NCI-H1417 (cell line): ENCODE measurements around the gene ARHGAP29.

Source experiments
- DNase-seq, 3 experiments: peaks; one replicate each; lab custom pipeline; 2025; lab: John Stamatoyannopoulos, UW

ARHGAP29 gene

DNA sequence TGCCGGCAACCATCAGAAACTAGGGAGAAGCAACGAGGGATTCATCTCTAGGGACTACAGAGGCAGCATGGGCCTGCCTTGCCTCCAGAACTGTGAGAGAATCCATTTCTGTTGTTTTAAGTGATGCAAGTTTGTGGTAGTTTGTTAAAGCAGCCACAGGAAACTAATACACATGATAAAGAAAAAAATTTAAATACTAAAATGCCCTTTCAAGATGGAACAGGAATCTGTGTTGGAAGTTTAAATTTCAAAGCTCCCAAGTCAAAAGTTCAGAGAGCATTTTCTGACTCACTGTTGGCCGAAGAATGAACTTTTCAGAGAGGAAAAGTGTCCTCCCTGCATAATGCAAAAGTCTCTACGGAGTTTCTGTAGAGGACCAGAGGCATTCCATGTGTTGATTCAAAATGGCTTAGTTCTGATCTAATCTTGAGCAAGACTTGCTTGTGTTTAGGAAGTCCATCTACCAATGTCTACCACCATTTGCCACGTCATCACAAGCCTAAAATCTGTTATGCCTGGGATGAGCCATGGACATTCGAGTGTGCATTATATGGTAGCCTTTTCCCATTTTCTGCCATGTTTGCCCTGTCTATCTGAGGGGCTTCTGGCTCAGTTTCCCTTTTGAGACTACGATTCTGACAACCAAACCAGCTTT is 22.4 kb upstream of the ARHGAP29 start:
- DNase-seq = no peak

DNA sequence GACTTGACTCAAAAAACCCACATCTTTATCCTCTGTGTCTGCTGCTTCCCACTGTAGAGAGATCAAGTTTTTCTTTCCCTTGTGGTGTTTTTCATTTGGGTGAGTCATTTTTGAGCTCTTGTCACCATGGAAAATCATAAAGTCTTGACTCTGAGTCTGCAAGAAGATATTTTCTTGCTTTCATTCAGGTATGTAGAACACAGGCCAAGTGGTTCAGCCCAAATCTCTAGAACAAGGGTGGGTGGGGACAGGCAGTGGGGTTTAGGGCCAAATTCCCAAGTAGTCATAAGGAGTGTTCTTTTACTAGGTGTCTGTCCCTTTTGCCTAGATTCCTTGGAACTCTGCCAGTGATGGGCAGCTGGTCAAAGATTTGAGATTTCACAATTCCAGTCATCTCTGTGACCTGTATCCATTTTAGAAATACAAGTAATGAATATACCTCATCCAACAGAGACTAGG is 21.5 kb upstream of the ARHGAP29 start:
- DNase-seq = peak in 1 of 3 experiments; percentile 4

DNA sequence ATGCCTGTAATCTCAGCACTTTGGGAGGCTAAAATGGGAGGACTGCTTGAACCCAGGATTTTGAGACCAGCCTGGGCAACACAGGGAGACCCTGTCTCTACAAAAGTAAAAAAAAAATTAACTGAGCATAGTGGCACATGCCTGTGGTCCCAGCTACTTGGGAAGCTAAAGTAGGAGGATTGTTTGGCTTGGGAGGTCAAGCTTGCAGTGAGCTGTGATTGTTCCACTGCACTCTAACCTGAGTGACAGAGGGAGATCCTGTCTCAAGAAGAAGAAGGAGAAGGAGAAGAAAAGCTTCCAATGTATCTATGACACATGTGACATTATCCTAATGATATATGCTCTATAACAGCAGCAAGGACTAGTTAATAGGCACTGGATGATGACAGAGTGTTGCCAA is 20.1 kb upstream of the ARHGAP29 start:
- DNase-seq = no peak

DNA sequence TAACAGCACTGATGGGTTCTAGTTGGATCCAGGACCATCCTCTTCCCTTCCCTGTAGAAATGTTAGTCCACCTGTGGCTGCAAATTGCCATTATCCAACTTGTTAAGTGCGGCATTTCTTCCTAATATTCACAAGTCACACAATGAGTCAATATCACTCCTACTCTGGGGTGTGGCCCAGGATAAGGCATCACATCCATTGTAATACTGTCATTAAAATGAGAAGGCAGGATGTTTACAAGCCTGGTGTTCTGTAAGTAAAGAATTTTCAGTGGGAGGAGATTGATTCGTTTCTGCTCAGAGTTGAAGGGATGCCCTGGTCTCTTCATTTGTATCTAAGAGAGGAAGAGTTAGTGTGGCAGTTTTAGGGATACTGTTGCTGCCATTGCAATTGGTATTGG is 18.1 kb upstream of the ARHGAP29 start:
- no peak for DNase-seq

DNA sequence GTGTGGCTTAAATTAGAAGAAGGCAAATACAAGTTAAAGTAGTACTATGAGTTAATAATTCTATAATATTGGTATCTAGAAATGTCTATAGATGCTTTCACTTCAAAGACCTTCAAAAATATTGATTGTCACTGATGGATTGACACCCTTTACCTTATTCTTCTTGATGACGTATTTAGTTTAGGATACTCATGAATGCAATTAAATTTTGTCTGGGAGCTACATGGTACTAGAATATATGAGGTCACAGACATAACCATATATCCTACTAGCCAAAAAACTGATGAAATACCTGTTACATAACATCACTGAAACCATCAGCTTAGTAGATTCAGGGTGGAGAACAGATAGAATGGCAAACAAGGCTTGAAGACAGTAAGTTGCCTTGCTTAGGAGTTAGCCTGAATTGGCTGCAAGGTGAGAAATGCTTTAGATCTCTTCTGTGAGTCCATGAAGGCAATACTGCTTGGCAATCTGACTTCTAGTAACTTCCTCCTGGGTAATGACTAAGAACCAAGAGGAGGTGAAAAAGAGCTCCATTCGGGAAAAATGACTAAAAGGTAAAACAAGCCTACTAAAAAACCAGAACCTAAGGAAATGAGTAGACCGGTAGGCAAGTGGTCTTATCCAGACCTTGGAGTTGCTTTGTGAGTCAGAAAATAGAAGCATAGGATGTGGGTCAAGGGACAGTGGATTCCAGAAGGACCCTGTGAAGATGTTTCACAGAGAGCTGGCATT is 16.9 kb upstream of the ARHGAP29 start:
- no peak for DNase-seq

DNA sequence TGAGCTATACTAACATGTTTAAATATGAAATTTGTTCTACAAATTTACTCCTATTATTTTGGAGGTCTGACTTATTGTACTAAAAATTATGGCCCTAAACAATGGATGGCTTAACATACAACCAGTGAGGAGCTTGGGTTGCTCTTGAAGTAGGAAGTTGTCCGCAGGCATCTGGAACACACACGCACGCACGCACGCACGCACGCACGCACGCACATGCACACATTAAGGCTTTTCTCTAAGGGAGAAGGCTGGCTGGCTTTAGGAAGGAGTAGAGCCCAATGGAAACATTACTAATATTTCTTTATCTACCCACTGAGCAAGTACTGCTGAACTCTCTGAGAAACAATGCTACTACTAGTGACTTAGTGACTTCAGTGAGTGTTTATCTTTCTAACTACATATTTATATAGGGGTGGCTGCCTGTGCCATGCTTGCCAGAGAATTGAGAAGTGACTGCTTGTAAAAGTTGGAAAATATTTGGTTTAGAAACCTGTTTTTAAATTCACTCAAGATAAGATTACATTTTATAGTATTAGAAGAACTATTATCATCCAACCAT is 16.2 kb upstream of the ARHGAP29 start:
- no peak for DNase-seq

DNA sequence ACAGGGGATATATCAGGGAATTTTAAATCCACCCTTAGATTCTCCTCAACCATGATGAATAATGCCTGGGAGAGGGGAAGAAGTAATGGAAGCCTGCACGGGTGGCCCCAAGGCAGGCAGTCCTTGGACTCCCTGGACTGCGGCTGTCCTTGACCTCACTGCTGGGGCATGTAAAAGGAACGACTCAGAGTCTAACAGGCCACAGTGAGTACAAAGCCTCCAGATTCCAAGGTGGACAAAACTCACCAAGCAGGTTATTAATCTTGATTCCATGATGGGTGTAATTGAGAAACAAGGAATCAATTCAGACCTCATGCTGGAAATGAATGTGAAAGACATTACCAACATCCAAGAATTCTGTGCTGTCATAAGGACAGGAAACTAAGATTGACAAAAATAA is 13.0 kb upstream of the ARHGAP29 start:
- DNase-seq = no peak

DNA sequence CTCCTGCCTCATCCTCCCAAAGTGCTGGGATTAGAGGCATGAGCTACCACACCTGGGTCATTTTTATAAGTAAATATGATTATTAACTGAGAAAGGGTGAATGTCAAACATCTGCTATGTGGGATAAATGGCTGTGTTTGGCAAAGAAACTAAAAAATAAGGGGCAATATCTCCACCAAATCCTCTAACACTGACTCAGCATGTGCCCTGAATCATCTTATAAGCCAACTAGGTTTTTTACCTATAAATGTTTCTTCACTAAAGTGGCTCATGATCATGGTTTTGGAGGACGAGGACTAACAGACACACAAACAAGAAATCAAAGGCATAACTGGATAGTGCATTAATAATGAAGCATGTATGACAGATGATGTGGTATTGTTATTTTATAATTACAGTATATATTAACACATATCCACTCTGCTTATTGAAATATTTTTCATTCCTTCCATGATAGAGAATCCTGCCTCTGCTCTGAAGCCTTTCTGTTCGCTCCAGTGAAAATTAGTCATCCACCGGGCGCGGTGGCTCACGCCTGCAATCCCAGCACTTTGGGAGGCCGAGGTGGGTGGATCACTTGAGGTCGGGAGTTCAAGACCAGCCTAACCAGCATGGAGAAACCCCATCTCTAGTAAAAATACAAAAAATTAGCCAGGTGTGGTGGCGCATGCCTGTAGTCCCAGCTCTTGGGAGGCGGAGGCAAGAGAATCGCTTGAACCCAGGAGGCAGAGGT is 11.7 kb upstream of the ARHGAP29 start:
- no peak for DNase-seq

DNA sequence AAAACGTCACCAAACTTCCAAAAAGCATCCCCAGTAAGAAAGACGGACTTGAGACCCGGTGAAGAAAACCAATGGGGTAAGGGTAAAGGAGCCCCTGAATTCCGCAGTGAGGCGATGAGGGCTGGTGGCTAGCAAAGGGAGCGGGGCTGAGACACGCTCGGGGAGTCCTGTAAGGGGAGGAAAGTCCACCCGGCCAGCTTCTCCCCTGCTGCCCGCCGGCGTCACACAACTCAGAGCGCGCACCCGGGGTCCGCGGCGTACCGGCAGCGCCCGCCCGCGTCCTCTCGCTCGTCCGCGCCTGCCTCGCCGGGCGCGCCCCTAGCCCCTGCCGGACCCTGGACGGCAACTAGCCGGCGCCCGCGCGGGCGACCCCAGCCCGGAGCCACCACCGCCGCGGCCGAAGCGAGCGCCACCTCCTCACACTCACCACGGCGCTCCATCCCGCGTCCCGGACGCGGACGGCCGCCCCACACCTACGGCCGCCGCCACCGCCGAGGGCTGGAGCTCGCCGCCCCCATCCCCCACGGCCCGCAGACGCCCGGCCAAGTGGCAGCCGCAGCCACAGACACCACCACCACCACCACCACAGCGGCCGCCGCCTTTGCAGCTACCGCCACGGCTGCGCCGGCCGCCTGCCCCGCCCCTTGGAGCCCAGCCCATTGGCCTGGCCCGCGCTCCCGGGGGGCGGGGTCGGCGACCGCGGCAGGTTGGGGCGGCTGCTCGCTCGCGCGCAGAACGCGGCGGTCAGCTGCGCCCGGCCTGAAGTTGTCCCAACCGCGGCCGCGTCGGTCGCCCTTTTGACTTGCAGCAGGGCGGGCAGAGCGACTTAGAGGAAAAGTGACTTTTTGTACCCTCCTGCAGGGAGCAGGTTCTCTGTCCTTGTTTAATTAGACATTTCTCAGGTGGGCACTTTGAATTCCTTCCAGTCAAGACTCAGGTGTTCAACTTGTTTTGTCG is 10.0 kb upstream of the ARHGAP29 start:
- peak; percentile 63 to 88 (median 87) for DNase-seq

DNA sequence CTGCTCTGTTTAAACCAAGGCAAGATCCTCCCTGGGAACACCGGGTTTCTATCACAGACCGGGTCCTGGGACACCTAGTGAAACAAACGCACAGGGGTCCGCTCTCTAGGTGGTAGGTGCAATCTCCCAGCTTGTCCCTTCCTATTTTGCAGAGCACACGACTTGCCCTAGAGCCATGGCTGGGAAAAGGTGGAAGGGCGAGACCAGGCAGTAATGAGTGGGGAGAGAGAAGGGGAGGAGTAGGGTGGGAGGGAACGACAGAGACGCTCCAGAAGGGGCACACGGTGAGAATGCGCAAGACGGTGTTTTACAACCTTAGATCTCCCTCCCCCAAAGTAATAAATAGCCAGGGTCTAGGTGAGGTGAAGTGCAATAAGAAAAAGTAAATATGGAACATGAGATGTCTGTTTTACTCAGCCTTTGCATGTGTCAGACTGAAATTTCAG is 9.3 kb upstream of the ARHGAP29 start:
- DNase-seq = peak in 1 of 3 experiments; percentile 44

DNA sequence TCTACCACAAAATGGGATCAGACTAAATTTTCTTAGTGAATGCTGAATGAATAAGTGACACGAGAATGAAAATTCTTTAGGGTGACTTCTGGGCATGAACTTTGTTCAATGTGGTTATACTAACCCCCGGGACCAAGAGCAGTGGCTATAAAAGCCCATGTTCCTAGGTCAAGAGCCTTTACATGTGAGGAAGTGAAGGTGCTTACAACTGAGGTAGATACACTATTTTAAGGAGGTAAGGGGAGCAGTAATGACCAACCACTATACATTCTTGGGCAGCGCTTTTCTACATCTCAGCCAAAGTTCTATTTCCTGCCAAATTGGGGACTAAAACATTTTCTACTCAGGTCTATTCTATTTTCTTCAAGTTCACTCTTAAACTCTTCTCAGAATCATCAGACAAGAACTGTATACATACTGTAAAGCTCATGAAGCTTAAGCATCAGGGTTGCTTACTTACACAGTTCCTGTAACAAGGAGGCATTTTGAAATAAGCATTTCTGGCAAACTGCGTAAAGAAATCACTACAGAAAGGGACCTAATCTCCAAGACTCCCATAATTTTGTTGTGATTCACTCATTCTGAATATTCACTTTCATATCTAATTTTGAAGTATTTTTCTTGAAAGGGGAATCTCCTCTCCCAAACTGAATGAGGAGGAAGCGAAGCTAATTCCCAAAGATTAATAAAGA is 8.5 kb upstream of the ARHGAP29 start:
- DNase-seq = no peak

DNA sequence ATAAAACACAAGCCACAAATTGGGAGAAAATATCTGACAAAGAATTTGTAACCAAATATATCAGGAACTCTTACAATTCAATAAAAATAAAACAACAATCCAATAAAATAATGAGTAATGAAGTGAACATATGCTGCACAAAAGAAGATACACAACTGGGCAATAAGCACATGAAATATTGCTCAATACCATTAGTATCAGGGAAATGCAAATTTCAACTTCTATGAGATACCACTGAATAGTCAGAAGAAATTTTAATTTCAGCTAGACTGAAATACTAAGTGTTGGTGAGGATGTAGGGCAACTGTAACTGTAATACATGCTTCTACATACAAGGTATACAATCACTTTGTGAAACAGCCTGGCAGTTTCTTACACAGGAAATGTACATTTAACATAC is 7.4 kb upstream of the ARHGAP29 start:
- DNase-seq = no peak

DNA sequence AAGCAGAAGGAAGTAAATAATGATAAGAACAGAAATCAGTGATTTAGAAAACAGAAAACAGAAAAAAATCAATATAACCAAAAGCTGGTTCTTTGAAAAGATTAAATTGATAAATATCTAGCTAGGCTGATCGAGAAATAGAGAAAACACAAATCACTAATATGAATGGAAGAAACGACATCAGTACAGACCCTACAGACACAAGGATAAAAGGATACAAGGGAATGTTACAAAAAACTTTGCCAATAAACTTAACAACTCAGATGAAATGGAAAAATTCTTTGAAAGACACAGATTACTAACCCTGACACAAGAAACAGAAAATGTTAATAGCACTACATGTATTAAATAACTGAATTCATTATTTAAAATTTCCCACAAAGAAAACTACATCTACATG is 6.3 kb upstream of the ARHGAP29 start:
- DNase-seq = no peak

DNA sequence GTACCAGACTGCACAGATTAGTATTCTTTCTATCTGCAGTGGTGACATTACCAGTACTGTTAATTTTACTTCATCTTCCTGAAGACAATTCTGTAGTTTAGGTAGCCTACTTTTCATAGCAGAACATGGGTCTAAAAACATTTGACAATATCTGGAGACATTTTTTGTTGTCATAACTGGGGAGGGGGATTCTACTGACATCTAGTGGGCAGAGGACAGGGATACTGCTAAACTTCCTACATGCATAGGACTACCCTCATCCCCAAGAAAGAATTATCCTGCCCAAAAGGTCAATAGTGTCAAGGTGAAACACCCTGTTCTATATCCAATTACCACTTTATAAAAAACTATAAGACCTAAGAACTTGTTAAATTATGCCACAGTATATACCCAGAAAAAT is 3.4 kb upstream of the ARHGAP29 start:
- peak; percentile 5 to 75 (median 13) for DNase-seq

DNA sequence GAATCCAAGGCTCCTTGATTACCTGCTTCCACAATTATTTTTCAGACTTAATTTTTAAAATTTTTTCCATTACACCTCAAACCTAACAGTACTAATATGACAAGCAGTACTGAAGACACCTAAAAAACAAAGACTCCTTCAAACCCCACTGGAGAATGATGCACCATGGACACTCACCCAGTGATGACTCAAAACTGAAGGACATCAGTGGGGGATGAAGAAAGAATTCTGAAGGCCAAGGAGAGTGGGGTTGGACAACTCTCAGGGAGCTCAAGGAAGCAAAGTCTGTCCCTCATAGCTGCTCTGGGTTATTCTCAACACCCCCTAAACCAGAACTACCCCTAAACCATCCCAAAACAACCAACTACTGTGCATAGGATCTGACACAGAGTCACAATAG is 2.4 kb upstream of the ARHGAP29 start:
- no peak for DNase-seq

DNA sequence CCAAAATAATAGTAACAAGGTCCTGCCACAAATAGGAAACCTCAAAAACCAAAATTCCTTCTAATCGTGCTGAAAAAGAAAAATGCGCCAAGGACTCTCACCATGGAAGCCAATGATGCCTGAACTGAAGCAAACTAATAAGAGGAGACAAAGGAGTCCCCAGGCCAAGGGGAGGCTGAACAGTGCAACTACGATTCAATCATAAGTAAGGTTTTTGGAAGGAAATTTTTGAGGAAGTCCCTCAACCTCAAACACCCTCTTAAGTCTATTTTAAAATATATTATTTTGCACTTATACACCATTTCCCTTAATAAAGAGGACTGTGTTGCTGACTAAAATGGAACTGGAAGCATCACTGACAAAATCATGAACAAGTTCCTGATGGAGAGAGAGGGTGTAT is 1.7 kb upstream of the ARHGAP29 start:
- DNase-seq = no peak

DNA sequence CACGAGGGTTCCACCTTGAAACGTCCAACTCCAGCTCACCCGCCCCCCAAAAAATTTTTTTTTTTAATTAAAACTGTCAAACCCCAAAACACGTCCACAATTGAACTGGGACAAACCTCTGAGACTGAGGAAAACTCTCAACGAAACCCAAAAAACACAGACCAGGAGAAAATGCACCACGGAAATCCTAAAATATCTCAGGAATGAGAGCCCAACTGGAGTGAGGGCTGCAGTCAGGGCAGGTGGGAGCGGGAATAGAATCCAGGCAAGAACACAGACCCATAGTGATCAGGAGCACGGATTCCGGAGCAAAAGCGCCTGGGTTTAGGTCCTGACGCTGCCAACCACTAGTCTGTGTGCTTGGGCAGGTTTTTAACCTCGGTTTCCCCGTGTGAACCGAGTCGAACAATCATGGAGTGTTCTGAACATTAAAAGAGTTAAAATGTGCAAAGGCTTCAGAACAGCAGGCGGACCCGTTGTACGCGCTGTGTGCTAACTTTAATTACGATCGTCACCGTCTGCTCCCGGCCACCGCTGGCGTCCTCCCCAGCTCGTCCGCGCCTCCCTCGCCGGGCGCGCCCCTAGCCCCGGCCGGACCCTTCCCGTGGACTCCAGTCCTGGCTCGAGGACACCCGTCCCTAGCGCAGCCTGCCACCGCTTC is 624 bp downstream of the ARHGAP29 start:
- peak; percentile 36 to 89 (median 84) for DNase-seq

DNA sequence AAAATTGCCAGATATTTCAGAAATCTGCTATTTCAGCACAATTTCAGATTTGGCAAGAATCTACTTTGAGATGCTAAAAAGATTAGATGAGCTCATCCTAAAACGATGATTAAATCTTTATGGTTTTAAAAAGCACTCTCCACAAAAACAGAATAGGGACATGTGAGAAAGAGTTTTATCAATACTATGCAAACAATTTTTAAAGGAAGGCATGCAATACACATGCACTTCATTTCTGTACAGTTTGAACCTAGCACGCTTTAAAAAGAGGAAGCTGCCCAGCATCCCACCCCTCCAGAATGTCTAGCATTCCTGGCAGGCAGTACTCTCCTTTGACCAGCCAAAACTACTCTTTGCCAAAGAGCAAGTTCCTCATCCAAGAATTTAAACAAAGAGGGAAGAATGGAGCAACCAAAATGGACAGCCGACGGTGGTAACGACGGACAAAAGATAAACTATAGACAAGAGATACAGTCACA is 1.3 kb downstream of the ARHGAP29 start:
- peak in 1 of 3 experiments; percentile 17 for DNase-seq

DNA sequence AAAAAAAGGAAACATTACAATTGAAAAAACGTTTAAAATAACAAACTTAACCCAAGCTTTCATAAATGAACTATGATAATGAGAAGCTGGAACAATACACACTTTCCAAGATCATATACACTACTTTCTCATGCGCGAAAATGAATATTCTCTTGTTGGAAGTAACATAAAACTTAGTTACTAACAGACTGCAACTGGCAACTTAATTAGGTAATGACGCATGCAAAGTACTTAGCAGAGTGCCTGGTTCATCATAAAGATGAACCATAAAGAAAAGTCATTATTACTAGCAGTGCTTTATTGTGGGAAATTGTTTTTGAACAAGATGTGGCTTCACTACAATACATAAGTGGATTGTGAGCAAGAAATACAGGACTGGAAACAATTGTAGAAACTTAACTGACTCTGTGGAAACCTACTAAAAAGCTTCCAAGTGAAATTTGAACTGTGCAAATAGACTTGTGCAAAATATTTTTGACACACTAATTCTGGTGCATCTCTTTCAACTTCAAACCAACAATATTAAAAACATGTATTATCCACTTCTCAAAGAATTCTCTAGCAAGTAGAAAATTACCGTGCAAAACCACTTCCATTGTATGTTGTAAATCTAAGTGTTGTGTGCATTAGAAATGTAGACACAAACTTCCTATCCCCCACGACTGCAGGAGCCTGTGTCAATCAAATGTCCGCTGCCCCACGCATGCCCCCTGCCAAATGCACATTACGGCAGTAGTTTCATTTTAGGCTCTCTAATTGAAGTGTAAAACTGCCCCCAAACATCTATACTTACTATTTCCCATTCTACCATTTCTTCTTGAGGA is 2.0 kb downstream of the ARHGAP29 start:
- DNase-seq = peak in 1 of 3 experiments; percentile 28
